A549 (cell line): ENCODE data around the gene TGFBR1. TPM values are rescaled to one million over a fixed set of nuclear protein-coding genes. Genes with fewer than 3 reads are reported as not detected.

Experiments
- ATAC-seq, 2 experiments: fragments of 200-7000 bp in 1 of 2; fragments of >200 bp in 1 of 2; cut with Nextera tagmentation in 1 of 2; cut with Tn5 transposase in 1 of 2; 3 replicates each; pipeline versions ENCODE4 v1.8.0 to v1.9.1; 2018 to 2020; ENCODE audit warnings: mild to moderate bottlenecking in 1 of 2, moderate library complexity in 1 of 2
- CTCF ChIA-PET: fragments of 300-600 bp; sonication (Branson Sonifier 250); formaldehyde crosslinking; extraction: SDS; loops from one replicate; lab custom pipeline; 2021; ENCODE audit warnings: antibody characterized with exemption, inconsistent platforms; lab: Yijun Ruan, JAX
- POLR2A ChIA-PET: fragments of 350-600 bp; formaldehyde crosslinking; extraction: SDS; loops from one replicate; lab custom pipeline; 2021; ENCODE audit warnings: antibody characterized with exemption, inconsistent platforms; lab: Yijun Ruan, JAX
- DNase-seq, 2 experiments: peaks; one replicate each; pipeline versions ENCODE4 v3.0.0 to v3.0.0-alpha.2; 2011 to 2016; ENCODE audit warnings: low read depth in 1 of 2, low spot score in 1 of 2
- FAIRE-seq: peaks from 2 replicates; lab custom pipeline; 2011; peaks lifted over from hg19 to GRCh38; lab: Jason Lieb, UNC
- H3K27ac ChIP-seq, 2 experiments: fragments of >200 bp; sonication (Bioruptor Twin); formaldehyde crosslinking; 3 replicates each; pipeline ENCODE4 v1.5.1; 2016 to 2017
- H3K4me1 ChIP-seq: fragments of >200 bp; sonication (Bioruptor Twin); formaldehyde crosslinking; 3 replicates; pipeline ENCODE4 v1.6.1; 2016
- H3K4me2 ChIP-seq: fragments of >200 bp; sonication (Bioruptor Twin); formaldehyde crosslinking; 3 replicates; pipeline ENCODE4 v1.6.1; 2016
- H3K4me3 ChIP-seq: fragments of >200 bp; sonication (Bioruptor Twin); formaldehyde crosslinking; 3 replicates; pipeline ENCODE4 v1.5.1; 2016
- H3K9me3 ChIP-seq: fragments of >200 bp; sonication (Bioruptor Twin); formaldehyde crosslinking; 3 replicates; pipeline ENCODE4 v1.6.1; 2016
- CBX8 ChIP-seq: fragments of 200-600 bp; sonication (generic); IDR thresholded peaks from 2 replicates; pipeline ENCODE4 v1.6.1; 2016
- CHD4 ChIP-seq: fragments of 200-600 bp; sonication (generic); IDR thresholded peaks from 2 replicates; pipeline ENCODE4 v1.6.1; 2016; ENCODE audit warnings: antibody characterized with exemption, mild to moderate bottlenecking, borderline replicate concordance
- CTCF ChIP-seq: fragments of >200 bp; sonication (Bioruptor Twin); formaldehyde crosslinking; IDR thresholded peaks from 3 replicates; pipeline ENCODE4 v1.5.1; 2016
- EP300 ChIP-seq, 2 experiments: fragments of >200 bp; sonication (Bioruptor Twin); formaldehyde crosslinking; IDR thresholded peaks; 2 replicates in 1 of 2; 3 replicates in 1 of 2; pipeline ENCODE4 v1.6.1; 2016 to 2017
- FOSB ChIP-seq: fragments of 250-450 bp; sonication (Bioruptor Pico); IDR thresholded peaks from 2 replicates; pipeline ENCODE4 v1.5.0; 2020; ENCODE audit warnings: mild to moderate bottlenecking, moderate library complexity
- FOSL2 ChIP-seq, 2 experiments: fragments of 450-650 bp in 1 of 2; fragments of >200 bp in 1 of 2; sonication (Bioruptor Twin) in 1 of 2; formaldehyde crosslinking; IDR thresholded peaks; 2 replicates each; pipeline versions ENCODE4 v1.5.0 to v1.6.1; 2016 to 2020; ENCODE audit warnings: mild to moderate bottlenecking in 1 of 2, moderate library complexity in 1 of 2
- FOXS1 ChIP-seq: fragments of 250-450 bp; sonication (Bioruptor Pico); IDR thresholded peaks from 2 replicates; pipeline ENCODE4 v1.5.0; 2020; ENCODE audit warnings: mild to moderate bottlenecking, moderate library complexity
- GATA3 ChIP-seq: IDR thresholded peaks from 2 replicates; pipeline ENCODE4 v1.6.1; 2012; ENCODE audit warnings: borderline replicate concordance
- HEYL ChIP-seq: fragments of 250-450 bp; sonication (Bioruptor Pico); IDR thresholded peaks from 2 replicates; pipeline ENCODE4 v1.8.0; 2021; ENCODE audit warnings: mild to moderate bottlenecking, moderate library complexity
- HMGXB4 ChIP-seq: fragments of 250-450 bp; sonication (Bioruptor Pico); IDR thresholded peaks from 2 replicates; pipeline ENCODE4 v1.5.0; 2021; ENCODE audit warnings: mild to moderate bottlenecking, moderate library complexity, borderline replicate concordance
- HOXB13 ChIP-seq: fragments of 250-450 bp; sonication (Bioruptor Pico); IDR thresholded peaks from 2 replicates; pipeline ENCODE4 v1.5.0; 2020; ENCODE audit warnings: low read depth, mild to moderate bottlenecking, moderate library complexity
- JUNB ChIP-seq: fragments of >200 bp; sonication (Bioruptor Twin); formaldehyde crosslinking; IDR thresholded peaks from 2 replicates; pipeline ENCODE4 v1.6.1; 2016
- KDM1A ChIP-seq: fragments of 200-600 bp; sonication (generic); IDR thresholded peaks from 2 replicates; pipeline ENCODE4 v1.6.1; 2016; ENCODE audit warnings: low read depth, mild to moderate bottlenecking
- KDM5A ChIP-seq: fragments of 200-600 bp; sonication (generic); IDR thresholded peaks from 2 replicates; pipeline ENCODE4 v1.6.1; 2016; ENCODE audit warnings: antibody characterized with exemption, mild to moderate bottlenecking
- MAZ ChIP-seq: fragments of 150-350 bp; IDR thresholded peaks from 2 replicates; pipeline ENCODE4 v1.6.1; 2014; ENCODE audit warnings: antibody characterized with exemption, low read depth, low read length, borderline replicate concordance
- NPAS2 ChIP-seq: fragments of 250-450 bp; sonication (Bioruptor Pico); IDR thresholded peaks from 2 replicates; pipeline ENCODE4 v1.8.0; 2022; ENCODE audit warnings: mild to moderate bottlenecking, moderate library complexity, borderline replicate concordance
- NR3C1 ChIP-seq: fragments of >200 bp; sonication (Bioruptor Twin); formaldehyde crosslinking; IDR thresholded peaks from 3 replicates; pipeline ENCODE4 v1.6.1; 2017
- RCOR1 ChIP-seq: fragments of 150-350 bp; IDR thresholded peaks from 2 replicates; pipeline ENCODE4 v1.6.1; 2014; ENCODE audit warnings: antibody characterized with exemption, low read length, low read depth
- SMC3 ChIP-seq: fragments of >200 bp; sonication (Bioruptor Twin); formaldehyde crosslinking; IDR thresholded peaks from 3 replicates; pipeline ENCODE4 v1.6.1; 2018; ENCODE audit warnings: inconsistent platforms
- TP53 ChIP-seq: fragments of 250-450 bp; sonication (Bioruptor Pico); IDR thresholded peaks from 2 replicates; pipeline ENCODE4 v1.5.0; 2021; ENCODE audit warnings: mild to moderate bottlenecking, moderate library complexity
- ZC3H11A ChIP-seq: fragments of 450-650 bp; IDR thresholded peaks from 2 replicates; pipeline ENCODE4 v1.6.1; 2014; ENCODE audit warnings: antibody characterized with exemption, mild to moderate bottlenecking
- ZNF302 ChIP-seq: fragments of 250-450 bp; sonication (Bioruptor Pico); IDR thresholded peaks from 2 replicates; pipeline ENCODE4 v1.9.0; 2021; ENCODE audit warnings: inconsistent platforms, mild to moderate bottlenecking, moderate library complexity
- ZSCAN20 ChIP-seq: fragments of 250-450 bp; sonication (Bioruptor Pico); IDR thresholded peaks from 2 replicates; pipeline ENCODE4 v1.8.0; 2022; ENCODE audit warnings: mild to moderate bottlenecking, moderate library complexity
- WGBS: methylation state at CpG from one replicate; pipeline ENCODE4 v1.1.6; 2017; ENCODE audit errors: missing lambda C conversion rate; 5-methylcytosine and 5-hydroxymethylcytosine counted together
- polyA plus RNA-seq, 4 experiments: library from polyadenylated mRNA; depleted of rRNA in 3 of 4; stranded (reverse); fragments of >200 nt; fragmentation: RNase III in 1 of 4; extraction: RNeasy Plus Mini Kit Qiagen cat#74134 plus additional on column Dnase treatment in 1 of 4; gene quantifications; 2 replicates in 3 of 4; 3 replicates in 1 of 4; pipeline ENCODE4 v1.2.3, GENCODE V29; 2011 to 2017
- TF ChIP-seq, protein P1 (sequence below): IDR thresholded peaks from 2 replicates; pipeline ENCODE4 v1.6.1; 2012
- TF ChIP-seq, protein P2 (sequence below): fragments of 450-650 bp; IDR thresholded peaks from 2 replicates; pipeline ENCODE4 v1.6.1; 2014; ENCODE audit warnings: antibody characterized with exemption

The TGFBR1 gene
- polyA plus RNA-seq, 2 of the 4 experiments (the other 2 are of a cell fraction), result 25.8 to 45.5 TPM

GRCh38 chr9:99076483-99077171, 28.3 kb upstream of the TGFBR1 start:
- Histone ChIP-seq H3K4me2 (no peak overlapping the region), H3K4me1 (no peaks in the 10 kb centered on the region), H3K4me3 (no peak overlapping the region), H3K27ac (no peak overlapping the region), H3K9me3 (no peaks in the 10 kb centered on the region)
- DNase-seq (no peak), ATAC-seq (no peak), FAIRE-seq (no peak)
- 32% methylated on average over 5 of the region's 6 CpGs for WGBS
- CTCF ChIA-PET, result no interaction called here
- TF ChIP-seq CBX8, result no peak
- no peak for TF ChIP-seq ZC3H11A
- no peak for TF ChIP-seq RCOR1
- TF ChIP-seq MAZ, result no peak
- no peak for TF ChIP-seq ZSCAN20 (CRISPR knock-in tag)
- no peak for TF ChIP-seq KDM1A
- TF ChIP-seq NR3C1, result no peak
- no peak for TF ChIP-seq GATA3
- TF ChIP-seq KDM5A, result no peak
- TF ChIP-seq, all 56 proteins: peak for 0
- POLR2A ChIA-PET, result no interaction called here

- WGBS, result 35% methylated on average over 2 of the region's 2 CpGs
- H3K9me3 ChIP-seq, result no peaks in the 10 kb centered on the region
- H3K4me1 ChIP-seq, result no peaks in the 10 kb centered on the region
- ChIA-PET CTCF (no interaction called here), POLR2A (no interaction called here)
- H3K4me2 ChIP-seq, result no peak overlapping the region
- FAIRE-seq (no peak), DNase-seq (no peak), ATAC-seq (no peak)
- no peak overlapping the region for H3K4me3 ChIP-seq
- TF ChIP-seq, protein P1, sequence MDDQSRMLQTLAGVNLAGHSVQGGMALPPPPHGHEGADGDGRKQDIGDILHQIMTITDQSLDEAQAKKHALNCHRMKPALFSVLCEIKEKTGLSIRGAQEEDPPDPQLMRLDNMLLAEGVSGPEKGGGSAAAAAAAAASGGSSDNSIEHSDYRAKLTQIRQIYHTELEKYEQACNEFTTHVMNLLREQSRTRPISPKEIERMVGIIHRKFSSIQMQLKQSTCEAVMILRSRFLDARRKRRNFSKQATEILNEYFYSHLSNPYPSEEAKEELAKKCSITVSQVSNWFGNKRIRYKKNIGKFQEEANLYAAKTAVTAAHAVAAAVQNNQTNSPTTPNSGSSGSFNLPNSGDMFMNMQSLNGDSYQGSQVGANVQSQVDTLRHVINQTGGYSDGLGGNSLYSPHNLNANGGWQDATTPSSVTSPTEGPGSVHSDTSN, result no peak
- no peak for TF ChIP-seq FOSL2 (IDR thresholded peaks at IDR 0.05)
- TF ChIP-seq FOSL2 (CRISPR knock-in tag; IDR thresholded peaks at IDR 0.05), result no peak
- no peak for TF ChIP-seq FOXS1 (CRISPR knock-in tag)
- TF ChIP-seq FOSB (CRISPR knock-in tag), result no peak
- TF ChIP-seq, protein P2, sequence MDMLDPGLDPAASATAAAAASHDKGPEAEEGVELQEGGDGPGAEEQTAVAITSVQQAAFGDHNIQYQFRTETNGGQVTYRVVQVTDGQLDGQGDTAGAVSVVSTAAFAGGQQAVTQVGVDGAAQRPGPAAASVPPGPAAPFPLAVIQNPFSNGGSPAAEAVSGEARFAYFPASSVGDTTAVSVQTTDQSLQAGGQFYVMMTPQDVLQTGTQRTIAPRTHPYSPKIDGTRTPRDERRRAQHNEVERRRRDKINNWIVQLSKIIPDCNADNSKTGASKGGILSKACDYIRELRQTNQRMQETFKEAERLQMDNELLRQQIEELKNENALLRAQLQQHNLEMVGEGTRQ, result no peak
- TF ChIP-seq JUNB, result no peak
- no peak overlapping the region for H3K27ac ChIP-seq
These were observed 26.2 kb upstream of the TGFBR1 start for GRCh38 chr9:99078717-99079116.

GRCh38 chr9:99079542-99079941, 25.4 kb upstream of the TGFBR1 start:
- TF ChIP-seq EP300 (IDR thresholded peaks at IDR 0.05) (no peak), HEYL (no peak), SMC3 (no peak), NPAS2 (CRISPR knock-in tag) (no peak), CTCF (no peak), HMGXB4 (CRISPR knock-in tag) (no peak), HOXB13 (CRISPR knock-in tag) (no peak), CHD4 (no peak), RCOR1 (no peak), ZNF302 (no peak), MAZ (no peak), TP53 (CRISPR knock-in tag) (no peak)
- no peak for FAIRE-seq
- Histone ChIP-seq H3K4me1 (no peaks in the 10 kb centered on the region), H3K4me2 (no peak overlapping the region), H3K4me3 (no peak overlapping the region), H3K27ac (no peak overlapping the region), H3K9me3 (no peaks in the 10 kb centered on the region)
- ChIA-PET POLR2A (no interaction called here), CTCF (interaction anchor here (1.1 kb wide), 1 partner anchor 127 kb away, joined by 4 read pairs; no protein-coding TSS in a partner anchor)
- no peak for ATAC-seq
- 56% methylated on average over 3 of the region's 3 CpGs for WGBS
- no peak for DNase-seq
